ENCODE measurements around the gene MINDY4.

The MINDY4 gene

GRCh38 chr7:30914596-30914995 lies 143.4 kb downstream of the MINDY4 start:
- TF ChIP-seq FOXM1 (IDR thresholded peaks at IDR 0.05; ENCODE audit: borderline replicate concordance, low read depth) = no peak
- no peak for TF ChIP-seq TCF12 (IDR thresholded peaks at IDR 0.05; ENCODE audit: low read depth)
- no peak for TF ChIP-seq RAD21 (IDR thresholded peaks at IDR 0.05; ENCODE audit: low read depth)
- TF ChIP-seq CREB1 (IDR thresholded peaks at IDR 0.05; ENCODE audit: low read depth) = no peak
- no peak for TF ChIP-seq NFIC (IDR thresholded peaks at IDR 0.05)
- no peak for TF ChIP-seq TAF1 (IDR thresholded peaks at IDR 0.05; ENCODE audit: low read depth)
- no peak for TF ChIP-seq CEBPB (IDR thresholded peaks at IDR 0.05)
- no peak for TF ChIP-seq EGR1 (IDR thresholded peaks at IDR 0.05)
- TF ChIP-seq, protein P1, sequence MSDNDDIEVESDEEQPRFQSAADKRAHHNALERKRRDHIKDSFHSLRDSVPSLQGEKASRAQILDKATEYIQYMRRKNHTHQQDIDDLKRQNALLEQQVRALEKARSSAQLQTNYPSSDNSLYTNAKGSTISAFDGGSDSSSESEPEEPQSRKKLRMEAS (IDR thresholded peaks at IDR 0.05) = no peak
- TF ChIP-seq YY1 (IDR thresholded peaks at IDR 0.05; ENCODE audit: low read depth) = no peak
- no peak for TF ChIP-seq TEAD4 (IDR thresholded peaks at IDR 0.05)
- TF ChIP-seq ZBTB7A (IDR thresholded peaks at IDR 0.05; ENCODE audit: low read depth) = no peak
- no peak for TF ChIP-seq EP300 (IDR thresholded peaks at IDR 0.05; ENCODE audit: borderline replicate concordance)
- TF ChIP-seq, protein P2, sequence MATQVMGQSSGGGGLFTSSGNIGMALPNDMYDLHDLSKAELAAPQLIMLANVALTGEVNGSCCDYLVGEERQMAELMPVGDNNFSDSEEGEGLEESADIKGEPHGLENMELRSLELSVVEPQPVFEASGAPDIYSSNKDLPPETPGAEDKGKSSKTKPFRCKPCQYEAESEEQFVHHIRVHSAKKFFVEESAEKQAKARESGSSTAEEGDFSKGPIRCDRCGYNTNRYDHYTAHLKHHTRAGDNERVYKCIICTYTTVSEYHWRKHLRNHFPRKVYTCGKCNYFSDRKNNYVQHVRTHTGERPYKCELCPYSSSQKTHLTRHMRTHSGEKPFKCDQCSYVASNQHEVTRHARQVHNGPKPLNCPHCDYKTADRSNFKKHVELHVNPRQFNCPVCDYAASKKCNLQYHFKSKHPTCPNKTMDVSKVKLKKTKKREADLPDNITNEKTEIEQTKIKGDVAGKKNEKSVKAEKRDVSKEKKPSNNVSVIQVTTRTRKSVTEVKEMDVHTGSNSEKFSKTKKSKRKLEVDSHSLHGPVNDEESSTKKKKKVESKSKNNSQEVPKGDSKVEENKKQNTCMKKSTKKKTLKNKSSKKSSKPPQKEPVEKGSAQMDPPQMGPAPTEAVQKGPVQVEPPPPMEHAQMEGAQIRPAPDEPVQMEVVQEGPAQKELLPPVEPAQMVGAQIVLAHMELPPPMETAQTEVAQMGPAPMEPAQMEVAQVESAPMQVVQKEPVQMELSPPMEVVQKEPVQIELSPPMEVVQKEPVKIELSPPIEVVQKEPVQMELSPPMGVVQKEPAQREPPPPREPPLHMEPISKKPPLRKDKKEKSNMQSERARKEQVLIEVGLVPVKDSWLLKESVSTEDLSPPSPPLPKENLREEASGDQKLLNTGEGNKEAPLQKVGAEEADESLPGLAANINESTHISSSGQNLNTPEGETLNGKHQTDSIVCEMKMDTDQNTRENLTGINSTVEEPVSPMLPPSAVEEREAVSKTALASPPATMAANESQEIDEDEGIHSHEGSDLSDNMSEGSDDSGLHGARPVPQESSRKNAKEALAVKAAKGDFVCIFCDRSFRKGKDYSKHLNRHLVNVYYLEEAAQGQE (IDR thresholded peaks at IDR 0.05; ENCODE audit: low read depth) = no peak
- TF ChIP-seq, protein P3, sequence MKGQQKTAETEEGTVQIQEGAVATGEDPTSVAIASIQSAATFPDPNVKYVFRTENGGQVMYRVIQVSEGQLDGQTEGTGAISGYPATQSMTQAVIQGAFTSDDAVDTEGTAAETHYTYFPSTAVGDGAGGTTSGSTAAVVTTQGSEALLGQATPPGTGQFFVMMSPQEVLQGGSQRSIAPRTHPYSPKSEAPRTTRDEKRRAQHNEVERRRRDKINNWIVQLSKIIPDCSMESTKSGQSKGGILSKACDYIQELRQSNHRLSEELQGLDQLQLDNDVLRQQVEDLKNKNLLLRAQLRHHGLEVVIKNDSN (IDR thresholded peaks at IDR 0.05) = no peak

GRCh38 chr7:30915005-30915601 lies 143.9 kb downstream of the MINDY4 start:
- TF ChIP-seq, protein P3 (IDR thresholded peaks at IDR 0.05) = no peak
- TF ChIP-seq CREB1 (IDR thresholded peaks at IDR 0.05; ENCODE audit: low read depth) = no peak
- TF ChIP-seq ZBTB7A (IDR thresholded peaks at IDR 0.05; ENCODE audit: low read depth) = no peak
- no peak for TF ChIP-seq EGR1 (IDR thresholded peaks at IDR 0.05)
- no peak for TF ChIP-seq CEBPB (IDR thresholded peaks at IDR 0.05)
- no peak for TF ChIP-seq TCF12 (IDR thresholded peaks at IDR 0.05; ENCODE audit: low read depth)
- TF ChIP-seq TEAD4 (IDR thresholded peaks at IDR 0.05) = no peak
- no peak for TF ChIP-seq TAF1 (IDR thresholded peaks at IDR 0.05; ENCODE audit: low read depth)
- TF ChIP-seq NFIC (IDR thresholded peaks at IDR 0.05) = no peak
- TF ChIP-seq EP300 (IDR thresholded peaks at IDR 0.05; ENCODE audit: borderline replicate concordance) = no peak
- no peak for TF ChIP-seq YY1 (IDR thresholded peaks at IDR 0.05; ENCODE audit: low read depth)
- TF ChIP-seq, protein P1 (IDR thresholded peaks at IDR 0.05) = no peak
- no peak for TF ChIP-seq RAD21 (IDR thresholded peaks at IDR 0.05; ENCODE audit: low read depth)

DNA sequence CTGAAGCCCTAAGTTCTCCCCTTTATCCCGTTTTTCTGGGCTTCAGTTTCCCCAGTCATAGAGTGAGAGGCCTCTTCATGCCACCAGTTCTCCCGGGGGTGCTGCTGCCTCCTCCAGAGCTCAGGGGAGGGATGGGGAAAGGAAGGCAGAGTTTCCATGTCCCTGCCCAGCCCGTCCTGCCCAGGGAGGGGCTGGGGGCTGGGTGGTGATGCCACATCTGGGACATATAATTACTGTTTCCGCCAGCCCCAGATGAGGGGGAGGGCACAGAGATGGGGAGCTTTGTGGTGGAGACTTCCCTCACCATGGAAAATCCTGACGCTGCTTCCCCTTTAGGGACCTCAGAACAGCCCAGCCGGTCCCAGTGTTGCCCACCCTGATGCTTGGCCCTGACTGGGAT lies 144.5 kb downstream of the MINDY4 start:
- no peak for TF ChIP-seq CEBPB (IDR thresholded peaks at IDR 0.05)
- no peak for TF ChIP-seq CREB1 (IDR thresholded peaks at IDR 0.05; ENCODE audit: low read depth)
- no peak for TF ChIP-seq TCF12 (IDR thresholded peaks at IDR 0.05; ENCODE audit: low read depth)
- no peak for TF ChIP-seq TEAD4 (IDR thresholded peaks at IDR 0.05)
- TF ChIP-seq, protein P3 (IDR thresholded peaks at IDR 0.05) = no peak
- no peak for TF ChIP-seq EGR1 (IDR thresholded peaks at IDR 0.05)
- TF ChIP-seq FOXM1 (IDR thresholded peaks at IDR 0.05; ENCODE audit: borderline replicate concordance, low read depth) = no peak
- no peak for TF ChIP-seq RAD21 (IDR thresholded peaks at IDR 0.05; ENCODE audit: low read depth)
- no peak for TF ChIP-seq EP300 (IDR thresholded peaks at IDR 0.05; ENCODE audit: borderline replicate concordance)

DNA sequence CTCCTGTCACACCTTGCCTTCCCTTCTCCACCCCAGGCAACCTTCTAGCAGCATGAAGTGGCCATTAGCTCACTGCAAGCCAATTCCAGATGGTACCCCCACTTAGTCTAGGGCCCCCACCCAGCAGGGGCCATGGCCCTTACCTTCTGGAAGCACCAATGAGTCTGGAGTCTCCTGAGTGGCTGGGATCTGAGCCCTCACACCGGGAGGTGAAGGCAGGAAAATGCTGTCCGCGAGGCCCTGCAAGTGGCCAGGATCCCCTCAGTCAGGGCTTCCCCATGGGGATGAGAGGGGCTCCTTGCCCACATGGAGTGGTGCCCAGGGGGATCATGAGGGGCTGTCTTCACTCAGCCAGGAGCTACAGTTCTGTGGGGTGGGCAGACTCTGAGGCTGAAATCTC lies 145.0 kb downstream of the MINDY4 start:
- TF ChIP-seq TAF1 (IDR thresholded peaks at IDR 0.05; ENCODE audit: low read depth) (no peak), RAD21 (IDR thresholded peaks at IDR 0.05; ENCODE audit: low read depth) (no peak), CREB1 (IDR thresholded peaks at IDR 0.05; ENCODE audit: low read depth) (no peak), FOXM1 (IDR thresholded peaks at IDR 0.05; ENCODE audit: borderline replicate concordance, low read depth) (no peak), EGR1 (IDR thresholded peaks at IDR 0.05) (no peak), TCF12 (IDR thresholded peaks at IDR 0.05; ENCODE audit: low read depth) (no peak), TEAD4 (IDR thresholded peaks at IDR 0.05) (no peak), NFIC (IDR thresholded peaks at IDR 0.05) (no peak), ZBTB7A (IDR thresholded peaks at IDR 0.05; ENCODE audit: low read depth) (no peak), EP300 (IDR thresholded peaks at IDR 0.05; ENCODE audit: borderline replicate concordance) (no peak)
- TF ChIP-seq, protein P3 (IDR thresholded peaks at IDR 0.05) = no peak

DNA sequence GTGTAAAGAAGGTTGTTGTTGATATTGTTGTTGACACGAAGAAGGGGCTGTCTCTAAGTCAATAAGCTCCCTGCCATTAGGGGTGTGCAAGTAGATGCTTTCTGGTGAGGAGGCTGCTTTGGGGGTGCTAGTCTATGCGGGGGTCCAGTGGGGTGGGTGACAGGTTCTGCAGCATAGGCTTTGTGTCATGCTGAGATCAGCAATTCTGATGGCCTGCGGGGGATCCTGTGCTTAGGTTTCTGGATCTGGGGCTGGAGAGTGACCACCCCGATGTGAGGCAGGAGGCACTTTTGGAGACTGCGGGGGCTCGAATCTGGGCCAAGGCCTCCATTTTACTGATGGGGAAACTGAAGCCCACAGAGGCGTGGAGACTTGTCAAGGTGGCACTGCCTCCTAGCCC lies 145.6 kb downstream of the MINDY4 start:
- TF ChIP-seq RAD21 (IDR thresholded peaks at IDR 0.05; ENCODE audit: low read depth) (no peak), TEAD4 (IDR thresholded peaks at IDR 0.05) (no peak), EGR1 (IDR thresholded peaks at IDR 0.05) (no peak), CREB1 (IDR thresholded peaks at IDR 0.05; ENCODE audit: low read depth) (no peak), CEBPB (IDR thresholded peaks at IDR 0.05) (no peak), FOXM1 (IDR thresholded peaks at IDR 0.05; ENCODE audit: borderline replicate concordance, low read depth) (no peak), YY1 (IDR thresholded peaks at IDR 0.05; ENCODE audit: low read depth) (no peak), ZBTB7A (IDR thresholded peaks at IDR 0.05; ENCODE audit: low read depth) (no peak), NFIC (IDR thresholded peaks at IDR 0.05) (no peak), EP300 (IDR thresholded peaks at IDR 0.05; ENCODE audit: borderline replicate concordance) (no peak), TCF12 (IDR thresholded peaks at IDR 0.05; ENCODE audit: low read depth) (no peak), TAF1 (IDR thresholded peaks at IDR 0.05; ENCODE audit: low read depth) (no peak)
- TF ChIP-seq, protein P2 (IDR thresholded peaks at IDR 0.05; ENCODE audit: low read depth) = no peak
- TF ChIP-seq, protein P1 (IDR thresholded peaks at IDR 0.05) = no peak
- TF ChIP-seq, protein P3 (IDR thresholded peaks at IDR 0.05) = no peak
